Psoas muscle (tissue), 8 donors: ENCODE data around the gene AMOTL1. TPM values are rescaled to one million over a fixed set of nuclear protein-coding genes. Genes with fewer than 3 reads are reported as not detected.

ENCODE experiments used
- ATAC-seq, 4 donors: fragments of 200-7000 bp; cut with Tn5 transposase; one replicate each; pipeline ENCODE4 v1.9.1; 2020; ENCODE audit warnings: moderate library complexity in 3 of 4, mild to moderate bottlenecking in 2 of 4
- DNase-seq, 2 donors: peaks; one replicate each; pipeline ENCODE4 v3.0.0-alpha.2; 2020
- H3K27ac ChIP-seq: fragments of 200-600 bp; one replicate; pipeline ENCODE4 v1.8.0; 2022
- H3K27me3 ChIP-seq, 3 donors: fragments of 200-600 bp in 1 of 3; one replicate each; pipeline versions ENCODE4 v1.6.1 to v1.8.0; 2013 to 2022; ENCODE audit warnings: low read length in 2 of 3, mild to moderate bottlenecking in 2 of 3, moderate library complexity in 1 of 3; ENCODE audit not compliant: insufficient read depth in 3 of 3
- H3K36me3 ChIP-seq, 2 donors: fragments of 200-600 bp in 1 of 2; one replicate each; pipeline versions ENCODE4 v1.6.1 to v1.8.0; 2013 to 2022; ENCODE audit warnings: low read depth in 1 of 2, mild to moderate bottlenecking in 1 of 2, moderate library complexity in 1 of 2; ENCODE audit not compliant: insufficient read depth in 1 of 2
- H3K4me1 ChIP-seq: fragments of 200-600 bp; one replicate; pipeline ENCODE4 v1.8.0; 2022
- H3K4me3 ChIP-seq: fragments of 200-600 bp; one replicate; pipeline ENCODE4 v1.8.0; 2022; ENCODE audit warnings: mild to moderate bottlenecking
- H3K9me3 ChIP-seq: fragments of 200-600 bp; one replicate; pipeline ENCODE4 v1.8.0; 2022
- CTCF ChIP-seq: fragments of 200-600 bp; IDR thresholded peaks from one replicate; pipeline ENCODE4 v1.8.0; 2022; ENCODE audit warnings: antibody characterized with exemption
- WGBS, 3 donors: extraction: QIAGEN DNeasy Blood & Tissue Kit; methylation state at CpG; one replicate each; pipeline versions ENCODE4 v1.1.6 to v1.1.7; 2013; 5-methylcytosine and 5-hydroxymethylcytosine counted together
- intact Hi-C, 2 donors: fragments of 100-400 bp; cut with DNase I; formaldehyde crosslinking; loops; one replicate each; pipeline versions ENCODE4 v1.11.0 to v1.14.2; 2022
- polyA plus RNA-seq, 3 donors: library from polyadenylated mRNA; stranded (reverse); fragments of 200-250 nt; gene quantifications; one replicate each; pipeline ENCODE4 v1.2.3, GENCODE V29; 2013
- total RNA-seq, 4 donors: library from RNA; stranded (reverse); fragmentation: NEBNext Ultra II Directional in 2 of 4; extraction: Animal tissue kit (Norgen Biotek cat#: 25700) in 2 of 4; gene quantifications; one replicate each; pipeline versions ENCODE4 v1.2.1 to v1.2.4, GENCODE V29; 2021 to 2023
- donor health status: healthy with polysubstance abuse.
- donor health status: DM: no; HTN: no; CAD: no; lungs with moderate emphysema.
- donor health status: Bipolar disorder and iron deficiency.
- donor health status: healthy.
- donor health status: DM: yes; HTN: yes; CAD: no.
- donor health status: DM: no; HTN: no; CAD: no.
- donor health status: DM: no; HTN: no; CAD: no.
- donor health status: DM: yes; HTN: yes; CAD: no.

The AMOTL1 gene
- total and polyA plus RNA-seq, 7 donors = 46.5 to 355 (median 225) TPM

- no peak for TF ChIP-seq CTCF
- no peak for DNase-seq
Measured at GRCh38 chr11:94920311-94920710, 152.2 kb downstream of the AMOTL1 start.

GRCh38 chr11:94922321-94923003, 154.3 kb downstream of the AMOTL1 start:
- Histone ChIP-seq H3K9me3 (no peaks in the 10 kb centered on the region), H3K4me3 (no peak overlapping the region), H3K27me3 (no peaks in the 10 kb centered on the region), H3K4me1 (peaks cover 13% of the 10 kb centered on the region), H3K27ac (no peak overlapping the region), H3K36me3 (no peaks in the 10 kb centered on the region)
- WGBS, 3 donors = 87 to 92% (median 87%) methylated on average over 5 of the region's 5 CpGs
- intact Hi-C loops = no loop called here
- no peak for TF ChIP-seq CTCF
- DNase-seq (no peak), ATAC-seq (no peak)

More at GRCh38 chr11:94920311-94920710, 152.2 kb downstream of the AMOTL1 start:
- Histone ChIP-seq H3K27me3 (no peaks in the 10 kb centered on the region), H3K4me3 (no peak overlapping the region), H3K4me1 (no peaks in the 10 kb centered on the region), H3K27ac (no peak overlapping the region), H3K36me3 (no peaks in the 10 kb centered on the region), H3K9me3 (no peaks in the 10 kb centered on the region)
- intact Hi-C loops = no loop called here
- no peak for ATAC-seq

GRCh38 chr11:94923004-94923334, 154.8 kb downstream of the AMOTL1 start:
- WGBS, 3 donors = 89 to 100% (median 97%) methylated on average over 2 of the region's 2 CpGs
- no peak for TF ChIP-seq CTCF
- Histone ChIP-seq H3K36me3 (no peaks in the 10 kb centered on the region), H3K27ac (no peak overlapping the region), H3K27me3 (no peaks in the 10 kb centered on the region), H3K9me3 (no peaks in the 10 kb centered on the region), H3K4me1 (peaks cover 17% of the 10 kb centered on the region), H3K4me3 (no peak overlapping the region)
- intact Hi-C loops = no loop called here
- DNase-seq = no peak
- no peak for ATAC-seq

GRCh38 chr11:94924171-94924572, 156.0 kb downstream of the AMOTL1 start:
- DNase-seq (no peak), ATAC-seq (no peak)
- no peaks in the 10 kb centered on the region for H3K27me3 ChIP-seq
- H3K36me3 ChIP-seq = no peaks in the 10 kb centered on the region
- no peak for TF ChIP-seq CTCF
- intact Hi-C loops = no loop called here
- H3K9me3 ChIP-seq = no peaks in the 10 kb centered on the region
- H3K4me1 ChIP-seq = peaks cover 20% of the 10 kb centered on the region
- H3K4me3 ChIP-seq = no peak overlapping the region
- 40 to 44% (median 43%) methylated on average over 6 of the region's 6 CpGs for WGBS, 3 donors
- H3K27ac ChIP-seq = no peak overlapping the region

GRCh38 chr11:94924612-94925011, 156.5 kb downstream of the AMOTL1 start:
- ATAC-seq = no peak
- no peaks in the 10 kb centered on the region for H3K27me3 ChIP-seq
- peaks cover 20% of the 10 kb centered on the region for H3K4me1 ChIP-seq
- H3K9me3 ChIP-seq = no peaks in the 10 kb centered on the region
- intact Hi-C loops = no loop called here
- H3K36me3 ChIP-seq = no peaks in the 10 kb centered on the region
- H3K27ac ChIP-seq = no peak overlapping the region
- 62 to 70% (median 67%) methylated on average over 5 of the region's 5 CpGs for WGBS, 3 donors
- no peak for DNase-seq
- no peak overlapping the region for H3K4me3 ChIP-seq
- TF ChIP-seq CTCF = no peak
